Measurements from ENCODE around the gene SHANK3. TPM values are rescaled to one million over a fixed set of nuclear protein-coding genes. Genes with fewer than 3 reads are reported as not detected.

The SHANK3 gene
- total and polyA plus RNA-seq, 2 donors (not counting 3 experiments of a cell fraction or from before 2014, with no cell fraction given): 26.1 to 158 TPM

- Histone ChIP-seq H3K27me3 (ENCODE audit: control insufficient read depth in 2 of 2, insufficient read depth in 2 of 2, low read length in 2 of 2) (no peaks in the 10 kb centered on the region), H3K4me3 (replicated peaks in 1 of 3; ENCODE audit: insufficient read depth in 1 of 3, low read depth in 1 of 3, low read length in 3 of 3) (no peak overlapping the region), H3K9me3 (replicated peaks; ENCODE audit: control insufficient read depth, insufficient read depth, low read length) (no peaks in the 10 kb centered on the region), H2AFZ (ENCODE audit: low read depth, low read length) (no peak overlapping the region), H3K79me2 (ENCODE audit: control insufficient read depth, insufficient read depth, low read length) (peaks cover 95% of the 10 kb centered on the region), H4K20me1 (replicated peaks; ENCODE audit: control insufficient read depth, extremely low read depth, insufficient read depth, low read length) (peaks cover 20% of the 10 kb centered on the region), H3K27ac (ENCODE audit: insufficient read depth, low read depth, low read length) (no peak overlapping the region), H3K4me1 (ENCODE audit: control insufficient read depth, extremely low read depth, insufficient read depth, low read length) (peaks cover 21% of the 10 kb centered on the region), H3K9me1 (replicated peaks; ENCODE audit: control insufficient read depth, extremely low read depth, insufficient read depth, low read length) (no peaks in the 10 kb centered on the region), H3K9ac (replicated peaks; ENCODE audit: extremely low read depth, insufficient read depth, low read length) (no peak overlapping the region), H3K4me2 (ENCODE audit: insufficient read depth, low read length) (no peak overlapping the region), H3K36me3 (ENCODE audit: control insufficient read depth in 2 of 2, extremely low read depth in 1 of 2, insufficient read depth in 2 of 2, low read length in 2 of 2) (peaks cover 41 to 47% of the 10 kb centered on the region in 2 experiments)
- intact Hi-C loops (cut with micrococcal nuclease) (loop anchor here (2.0 to 5.0 kb wide), 2 partner anchors 51 to 111 kb away; partner anchors contain the start of gene CHKB), dilution Hi-C loops (cut with MboI; ENCODE audit: extremely low pct_ligation_motif_present, low sequenced_read_pairs) (no loop called here)
- DNase-seq (ENCODE audit: low read depth, low spot score) (no peak), FAIRE-seq (no peak)
- ChIA-PET POLR2A (no interaction called here), CTCF (interaction anchor here (1.0 to 4.1 kb wide), 4 partner anchors 52 to 118 kb away, joined by 3 to 25 read pairs (median 4); partner anchors contain the start of gene ARSA)
- BruUV-seq (replicated peaks): no TSS peak
- TF ChIP-seq JUN (IDR thresholded peaks at IDR 0.05; ENCODE audit: borderline replicate concordance, insufficient read depth, insufficient read length, low read depth): no peak
- no peak for TF ChIP-seq EZH2 (IDR thresholded peaks at IDR 0.05; ENCODE audit: borderline replicate concordance, low read depth, low read length, severe bottlenecking)
- TF ChIP-seq, protein P1, sequence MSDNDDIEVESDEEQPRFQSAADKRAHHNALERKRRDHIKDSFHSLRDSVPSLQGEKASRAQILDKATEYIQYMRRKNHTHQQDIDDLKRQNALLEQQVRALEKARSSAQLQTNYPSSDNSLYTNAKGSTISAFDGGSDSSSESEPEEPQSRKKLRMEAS (IDR thresholded peaks at IDR 0.05; ENCODE audit: insufficient read depth, insufficient read length): no peak
- no peak for TF ChIP-seq POLR2AphosphoS5 (IDR thresholded peaks at IDR 0.05; ENCODE audit: insufficient read depth, low read depth, low read length)
- TF ChIP-seq CTCF (IDR thresholded peaks at IDR 0.05; ENCODE audit: extremely low read depth in 1 of 2, insufficient read depth in 1 of 2, low read depth in 1 of 2, low read length in 2 of 2): no peak
- no peak for TF ChIP-seq FOS (IDR thresholded peaks at IDR 0.05; ENCODE audit: borderline replicate concordance, insufficient read depth, low read length)
- TF ChIP-seq MYC (IDR thresholded peaks at IDR 0.05; ENCODE audit: low read depth, low read length): no peak
- TF ChIP-seq POLR2A (IDR thresholded peaks at IDR 0.05; ENCODE audit: low read depth, low read length): no peak
- TF ChIP-seq GATA2 (IDR thresholded peaks at IDR 0.05; ENCODE audit: insufficient read depth, insufficient read length, low read depth, low read length): no peak
These were observed 20.8 kb downstream of the SHANK3 start for GRCh38 chr22:50693462-50693861.

All from endothelial cell of umbilical vein (primary cell).